Suppressor macrophage (primary cell): ENCODE results near the gene GLOD4.

Source experiments
- DNase-seq, 4 experiments: peaks; one replicate each; pipeline ENCODE4 v3.0.0-alpha.2; 2020 to 2022

Gene GLOD4

DNA sequence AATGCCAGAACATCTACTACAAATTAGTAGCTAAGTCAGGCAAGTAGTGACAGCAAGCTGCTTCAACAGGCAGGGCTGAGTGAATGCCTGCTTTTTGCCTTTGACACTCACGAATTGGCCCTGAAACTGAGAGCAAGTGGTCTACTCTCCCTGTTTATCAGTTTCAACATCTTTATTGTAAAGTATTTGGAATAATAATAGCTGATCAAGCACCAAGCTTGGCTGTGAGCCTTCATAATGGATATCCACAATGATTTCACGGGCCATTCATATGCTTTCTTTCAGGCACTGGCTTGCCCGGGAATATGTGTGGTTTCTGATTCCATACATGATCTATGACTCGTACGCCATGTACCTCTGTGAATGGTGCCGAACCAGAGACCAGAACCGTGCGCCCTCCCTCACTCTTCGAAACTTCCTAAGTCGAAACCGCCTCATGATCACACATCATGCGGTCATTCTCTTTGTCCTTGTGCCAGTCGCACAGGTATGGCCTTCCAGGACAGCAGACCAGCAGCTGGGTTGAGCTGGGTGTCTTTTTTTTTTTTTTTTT lies 44.4 kb downstream of the GLOD4 start:
- no peak for DNase-seq

DNA sequence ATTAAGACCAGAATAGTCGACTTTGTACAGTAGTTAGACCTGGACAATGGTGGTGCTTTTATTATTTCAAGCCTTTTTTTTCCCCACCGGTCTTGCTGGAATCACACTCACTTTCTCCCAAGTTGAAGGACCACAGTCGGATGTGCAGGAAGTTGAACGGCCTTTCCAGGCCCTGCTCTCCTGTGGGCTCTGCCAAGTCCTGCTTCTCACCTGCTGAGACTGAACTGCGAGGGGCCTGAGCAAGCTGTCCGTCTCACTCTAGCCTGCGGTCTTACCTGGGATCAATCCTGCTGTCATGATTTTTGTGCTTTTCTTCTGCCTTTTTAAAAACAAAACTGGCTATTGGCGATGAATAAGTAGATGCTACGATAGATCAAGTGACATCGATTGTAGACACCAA lies 48.3 kb downstream of the GLOD4 start:
- DNase-seq, result no peak

DNA sequence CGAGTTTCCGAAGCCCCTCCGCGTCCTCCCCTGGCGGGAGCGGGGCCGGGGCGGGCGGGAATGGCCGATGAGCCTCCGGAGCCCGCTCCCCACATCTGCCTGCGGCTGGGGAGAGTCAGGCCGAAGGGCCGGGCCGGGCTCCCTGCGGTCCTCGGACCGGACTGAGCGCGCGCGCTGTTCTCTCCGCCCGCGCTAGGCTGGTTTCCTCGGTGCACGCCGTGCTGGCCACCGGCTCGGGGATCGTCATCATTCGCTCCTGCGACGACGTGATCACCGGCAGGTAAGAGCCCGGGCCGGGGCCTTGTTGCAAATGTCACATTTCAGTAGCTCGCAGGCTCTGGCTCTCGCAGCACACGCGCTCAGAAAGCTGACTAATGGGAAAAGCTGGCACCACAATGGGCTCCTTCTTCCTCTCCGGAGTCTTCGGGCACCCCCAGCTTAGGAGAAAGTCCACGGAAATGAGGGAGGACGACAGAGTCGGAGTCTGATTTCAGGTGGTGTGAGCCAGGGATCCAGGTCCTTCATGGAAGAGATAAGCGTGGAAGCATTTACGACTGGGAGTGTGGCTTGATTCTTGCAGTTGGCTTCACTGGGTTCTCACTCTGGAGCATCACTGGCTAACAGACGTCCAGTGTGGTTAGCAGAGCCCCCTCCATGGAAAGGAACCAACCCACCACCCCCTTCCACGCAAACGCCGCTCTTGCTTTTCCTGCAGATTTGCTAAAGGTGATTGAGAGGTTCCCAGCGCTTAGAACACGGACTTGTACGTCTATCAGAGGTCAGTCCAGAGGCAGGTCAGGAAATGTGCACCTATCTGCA lies 49.0 kb downstream of the GLOD4 start:
- DNase-seq, result peak; percentile 18 to 58 (median 36)

DNA sequence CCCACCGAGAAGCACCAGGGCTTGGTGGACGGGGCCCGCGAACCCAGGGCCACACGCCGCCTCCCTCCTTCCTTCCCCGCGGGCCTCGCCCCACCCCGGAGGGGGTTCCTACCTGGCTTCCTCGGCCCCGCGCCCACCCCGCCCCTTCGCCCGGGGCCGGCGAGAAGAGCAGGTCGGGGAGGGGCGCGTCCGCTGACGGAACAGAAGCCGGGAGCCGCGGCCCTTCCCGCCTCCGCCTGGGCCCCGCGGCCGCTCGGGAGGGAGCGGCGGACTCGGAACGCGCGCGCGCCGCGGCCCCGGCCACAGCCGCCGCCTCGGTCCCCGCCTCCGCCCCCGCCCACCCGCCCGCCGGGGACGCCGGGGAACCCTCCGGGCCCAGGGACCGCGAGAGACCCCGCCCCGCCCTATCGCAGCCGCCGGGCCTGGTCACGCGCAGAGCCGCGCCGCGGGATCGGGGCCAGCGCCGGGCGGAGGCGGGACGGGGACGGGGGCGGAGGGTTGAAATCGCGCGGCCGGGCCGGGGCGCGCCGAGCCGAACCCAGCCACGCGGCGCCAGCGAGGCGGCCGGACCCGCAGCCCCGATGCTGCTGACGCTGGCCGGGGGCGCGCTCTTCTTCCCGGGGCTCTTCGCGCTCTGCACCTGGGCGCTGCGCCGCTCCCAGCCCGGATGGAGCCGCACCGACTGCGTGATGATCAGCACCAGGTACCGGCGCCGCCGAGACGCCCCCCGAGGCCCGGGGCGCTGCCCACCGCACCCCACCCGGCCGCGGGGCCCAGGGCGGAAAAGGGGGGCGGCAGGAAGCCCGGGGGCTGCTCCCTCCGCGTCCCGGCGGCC lies 49.8 kb downstream of the GLOD4 start, which contains the start of gene TLCD3A:
TLCD3A (plus strand) TSS at position 530 of the 835 bp plus-strand sequence; CDS start at position 582, 52 bp downstream.
- peak; percentile 45 to 79 (median 62) for DNase-seq

DNA sequence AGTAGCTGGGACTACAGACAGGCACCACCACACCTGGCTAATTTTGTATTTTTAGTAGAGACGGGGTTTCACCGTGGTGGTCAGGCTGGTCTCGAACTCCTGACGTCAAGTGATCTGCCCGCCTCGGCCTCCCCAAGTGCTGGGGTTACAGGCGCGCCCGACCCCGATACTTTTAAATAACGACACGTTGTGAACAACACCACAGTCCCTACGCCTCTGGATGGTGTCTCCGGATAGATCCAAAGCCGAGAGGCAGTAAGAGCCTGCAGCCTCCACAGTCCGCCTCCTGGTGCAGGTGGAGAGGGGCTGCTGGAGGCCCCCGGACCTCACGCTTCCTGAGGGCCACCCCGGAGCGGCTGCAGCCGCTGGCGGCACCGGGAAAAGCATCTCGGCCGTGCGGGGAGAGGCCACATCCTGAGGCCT lies 50.4 kb downstream of the GLOD4 start:
- no peak for DNase-seq

DNA sequence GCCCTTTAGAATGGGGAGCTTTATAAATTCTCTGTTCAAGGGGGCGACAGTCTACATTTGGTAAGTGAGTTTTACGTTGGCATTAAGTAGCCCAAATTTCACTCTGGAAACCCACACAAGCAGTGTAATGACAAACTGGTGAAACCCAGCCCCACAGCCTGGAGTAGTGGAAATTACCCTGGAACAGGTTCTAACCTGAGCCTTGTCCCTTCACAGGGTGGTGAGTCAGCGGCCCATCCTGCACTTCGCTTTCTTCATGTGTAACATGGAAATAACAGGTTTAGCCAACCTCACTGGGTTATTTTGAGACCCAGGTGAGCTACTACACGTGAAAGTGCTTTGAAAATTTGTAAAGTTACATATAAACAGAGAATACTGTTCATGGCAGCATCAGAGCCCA lies 53.2 kb downstream of the GLOD4 start:
- no peak for DNase-seq

DNA sequence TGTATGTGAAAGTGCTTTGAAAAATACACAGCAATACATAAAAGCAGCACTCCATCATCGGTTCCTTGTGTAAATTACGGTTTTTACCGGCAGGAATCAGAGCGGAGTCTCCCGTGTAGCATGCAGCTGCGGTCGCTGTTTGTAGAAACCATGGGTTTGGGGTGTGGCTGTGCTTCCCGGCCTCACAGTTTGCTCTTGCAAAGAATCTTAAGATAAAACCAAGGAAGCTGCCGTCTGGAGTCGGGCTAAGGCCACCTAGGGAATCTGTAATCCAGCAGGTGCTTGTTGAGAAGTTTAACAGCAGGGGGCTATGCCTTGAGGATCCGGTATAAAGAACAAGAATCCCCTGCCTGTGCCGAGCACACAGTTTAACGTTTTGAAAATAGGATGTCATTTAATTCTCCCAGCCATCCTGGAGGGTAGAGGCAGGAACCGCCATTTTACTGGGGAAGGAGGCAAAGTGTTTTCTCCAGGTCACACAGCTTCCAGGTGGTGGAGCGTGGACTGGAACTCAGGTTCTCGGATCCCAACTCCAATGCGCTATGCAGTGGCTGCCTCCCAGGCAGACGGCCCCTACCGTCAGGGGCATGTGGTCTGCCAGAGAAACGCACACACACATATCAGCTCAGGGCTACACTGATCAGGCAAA lies 55.7 kb downstream of the GLOD4 start:
- no peak for DNase-seq

DNA sequence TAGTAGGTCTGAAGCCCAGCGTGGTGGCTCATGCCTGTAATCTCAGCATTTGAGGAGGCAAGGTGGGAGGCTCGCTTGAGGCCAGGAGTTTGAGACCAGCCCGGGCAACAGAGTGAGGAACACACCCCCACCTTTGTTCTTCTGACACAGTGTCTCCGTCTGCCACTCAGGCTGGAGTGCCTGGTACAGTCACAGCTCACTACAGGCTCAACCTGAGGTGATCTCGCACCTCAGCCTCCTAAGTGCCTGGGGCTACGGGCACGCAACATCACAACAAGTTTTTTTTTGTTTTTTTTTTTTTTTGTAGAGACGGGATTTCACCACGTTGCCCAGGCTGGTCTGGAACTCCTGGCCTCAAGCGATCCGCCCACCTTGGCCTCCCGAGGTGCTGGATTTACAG lies 56.3 kb downstream of the GLOD4 start:
- no peak for DNase-seq

DNA sequence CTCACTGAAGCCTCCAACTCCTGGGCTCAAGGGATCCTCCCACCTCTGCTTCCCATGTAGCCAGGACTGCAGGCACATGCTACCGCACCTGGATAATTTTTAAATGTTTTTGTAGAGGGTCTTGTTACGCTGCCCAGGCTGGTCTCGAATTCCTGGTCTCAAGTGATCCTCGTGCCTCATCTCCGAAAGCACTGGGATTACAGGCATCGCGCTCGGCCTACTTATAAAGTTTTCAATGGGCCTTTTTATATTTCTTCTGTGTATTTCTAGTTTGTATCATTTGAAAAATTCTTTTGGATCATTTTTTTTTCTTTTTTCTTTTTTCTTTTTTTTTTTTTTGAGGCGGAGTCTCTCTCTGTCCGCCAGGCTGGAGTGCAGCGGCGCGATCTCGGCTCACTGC lies 57.0 kb downstream of the GLOD4 start:
- no peak for DNase-seq

DNA sequence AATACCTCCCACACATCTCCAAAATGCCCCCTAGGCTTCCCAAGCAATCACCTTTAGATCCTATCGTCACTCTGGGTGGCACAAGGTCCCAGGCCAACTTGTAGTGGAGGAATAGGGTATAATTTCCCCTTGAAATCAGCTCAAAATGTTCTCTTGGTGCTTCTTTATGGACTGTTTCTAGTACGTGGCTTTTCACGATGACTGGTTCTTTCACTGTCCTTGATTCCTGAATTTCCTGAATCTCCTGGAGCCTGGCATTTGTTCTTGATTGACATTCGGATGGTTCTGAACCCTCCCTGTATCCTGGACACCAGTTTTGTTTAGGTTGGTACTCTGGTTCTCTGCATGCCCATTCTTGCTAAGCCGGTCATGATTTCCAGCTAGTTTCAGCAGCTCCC lies 60.5 kb downstream of the GLOD4 start:
- DNase-seq, result no peak

DNA sequence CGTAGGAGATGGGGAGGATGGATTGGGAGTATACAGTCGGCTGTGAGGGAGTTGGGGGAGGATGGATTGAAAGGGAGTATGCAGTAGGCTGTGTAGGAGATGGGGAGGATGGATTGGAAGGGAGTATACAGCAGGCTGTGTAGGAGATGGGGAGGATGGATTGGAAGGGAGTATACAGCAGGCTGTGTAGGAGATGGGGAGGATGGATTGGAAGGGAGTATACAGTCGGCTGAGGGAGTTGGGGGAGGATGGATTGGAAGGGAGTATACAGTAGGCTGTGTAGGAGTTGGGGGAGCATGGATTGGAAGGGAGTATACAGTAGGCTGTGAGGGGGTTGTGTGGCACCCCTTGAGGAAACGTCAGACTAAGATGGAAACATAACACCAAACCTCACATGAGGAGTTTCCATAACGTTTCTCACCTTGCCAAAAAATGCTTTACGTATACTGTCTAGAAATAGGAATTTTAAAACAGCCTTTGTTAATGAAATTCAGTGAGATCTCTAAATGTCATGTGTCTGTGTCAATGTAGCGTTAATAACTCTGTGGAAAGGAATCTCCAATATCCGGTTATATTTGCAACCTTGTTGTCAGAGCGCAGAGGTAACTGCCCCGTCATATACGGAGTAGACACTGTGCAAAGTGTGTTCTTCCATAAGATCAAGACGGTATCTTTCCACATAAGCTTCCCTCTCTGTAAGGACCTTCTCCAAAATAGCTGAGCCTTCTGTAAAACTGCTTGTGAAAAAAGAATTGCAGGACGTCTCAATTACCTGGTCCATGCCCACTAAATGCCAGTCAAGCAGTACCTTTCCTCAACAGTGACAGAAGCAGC lies 61.2 kb downstream of the GLOD4 start:
- no peak for DNase-seq

DNA sequence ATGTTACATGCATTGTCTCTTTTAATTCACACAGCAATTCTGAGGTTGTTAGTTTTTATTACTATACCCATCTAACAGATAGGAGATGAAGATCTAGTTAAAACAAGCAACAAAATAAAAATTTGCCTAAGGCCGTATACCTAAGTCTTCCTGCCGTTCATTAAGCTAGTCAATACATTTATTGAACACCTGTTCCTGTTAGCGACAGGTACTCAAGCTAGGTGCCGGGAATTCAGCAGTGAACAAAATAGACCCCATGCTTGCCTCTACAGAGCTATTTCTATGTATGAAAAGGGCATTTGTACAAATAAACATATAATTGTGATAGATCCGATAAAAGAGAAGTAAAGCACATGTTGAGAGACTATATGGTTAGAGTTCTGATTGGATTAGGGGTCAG lies 64.0 kb downstream of the GLOD4 start:
- no peak for DNase-seq
